GM12891 (cell line): ENCODE measurements around the gene PPT2.

ENCODE experiments used
- PAX5 ChIP-seq: IDR thresholded peaks from 2 replicates; pipeline ENCODE4 v1.6.1; 2011; ENCODE audit warnings: low read length, moderate library complexity, mild to moderate bottlenecking; ENCODE audit not compliant: insufficient read depth, severe bottlenecking
- POLR2A ChIP-seq: IDR thresholded peaks from 2 replicates; pipeline ENCODE4 v1.6.1; 2011; ENCODE audit warnings: low read depth, low read length, control low read depth
- POLR2AphosphoS5 ChIP-seq: IDR thresholded peaks from 2 replicates; pipeline ENCODE4 v1.6.1; 2011; ENCODE audit warnings: low read depth, low read length, control low read depth
- SPI1 ChIP-seq: IDR thresholded peaks from 2 replicates; pipeline ENCODE4 v1.6.1; 2011; ENCODE audit warnings: low read depth, low read length, control low read depth
- TAF1 ChIP-seq: IDR thresholded peaks from 2 replicates; pipeline ENCODE4 v1.6.1; 2011; ENCODE audit warnings: low read depth, low read length, control low read depth

GRCh38 chr6:32128751-32129296, 25.1 kb upstream of the PPT2 start:
- TF ChIP-seq TAF1 = no peak
- TF ChIP-seq POLR2A = no peak
- TF ChIP-seq POLR2AphosphoS5 = no peak
- no peak for TF ChIP-seq PAX5
- no peak for TF ChIP-seq SPI1
